Sciatic nerve (tissue), 2 donors: Measurements from ENCODE around the gene OVCA2. TPM values are rescaled to one million over a fixed set of nuclear protein-coding genes. Genes with fewer than 3 reads are reported as not detected.

Experiments used
- ATAC-seq: fragments of 200-7000 bp; cut with Tn5 transposase; one replicate; pipeline ENCODE4 v1.9.1; 2020; ENCODE audit warnings: mild to moderate bottlenecking, moderate library complexity
- DNase-seq: peaks from one replicate; pipeline ENCODE4 v3.0.0-alpha.2; 2020; ENCODE audit warnings: low spot score
- intact Hi-C: fragments of 100-400 bp; cut with DNase I; formaldehyde crosslinking; loops from one replicate; pipeline ENCODE4 v1.14.2; 2022
- total RNA-seq: library from RNA; stranded (reverse); fragmentation: NEBNext Ultra II Directional; extraction: Animal tissue kit (Norgen Biotek cat#: 25700); gene quantifications from one replicate; pipeline ENCODE4 v1.2.1, GENCODE V29; 2021
- donor health status: DM: no; HTN: no; CAD: no.
- donor health status: DM: no; HTN: no; CAD: no.

OVCA2 gene
- total RNA-seq, 1 donor from 2014 or later: 12.9 TPM

GRCh38 chr17:2028234-2028614 lies 13.6 kb upstream of the OVCA2 start:
- DNase-seq (no peak), ATAC-seq (no peak)
- intact Hi-C loops: loop anchor here (10.0 kb wide), 1 partner anchor 123 kb away; no protein-coding TSS in a partner anchor

DNA sequence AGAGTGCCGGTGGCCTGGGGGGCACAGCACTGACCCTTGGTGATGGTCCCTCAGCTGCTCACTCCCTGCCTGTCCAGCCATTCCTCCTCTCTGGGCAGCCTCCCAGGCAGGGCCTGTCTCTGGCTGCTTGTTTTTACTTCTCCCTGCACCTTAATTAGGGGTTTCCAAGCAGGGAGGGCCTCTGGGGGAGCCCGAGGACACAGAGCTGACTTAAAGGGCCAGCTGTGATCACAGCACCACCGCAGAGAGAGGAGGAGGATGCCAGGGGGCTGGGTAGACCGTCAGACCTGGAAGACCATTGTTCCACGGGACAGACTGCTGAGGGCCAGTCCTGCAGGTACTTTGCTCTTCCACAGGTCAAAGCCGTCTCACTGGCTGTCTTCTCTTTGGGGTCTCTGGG lies 13.1 kb upstream of the OVCA2 start:
- intact Hi-C loops: loop anchor here (10.0 kb wide), 1 partner anchor 124 kb away; no protein-coding TSS in a partner anchor
- ATAC-seq (no peak), DNase-seq (no peak)

DNA sequence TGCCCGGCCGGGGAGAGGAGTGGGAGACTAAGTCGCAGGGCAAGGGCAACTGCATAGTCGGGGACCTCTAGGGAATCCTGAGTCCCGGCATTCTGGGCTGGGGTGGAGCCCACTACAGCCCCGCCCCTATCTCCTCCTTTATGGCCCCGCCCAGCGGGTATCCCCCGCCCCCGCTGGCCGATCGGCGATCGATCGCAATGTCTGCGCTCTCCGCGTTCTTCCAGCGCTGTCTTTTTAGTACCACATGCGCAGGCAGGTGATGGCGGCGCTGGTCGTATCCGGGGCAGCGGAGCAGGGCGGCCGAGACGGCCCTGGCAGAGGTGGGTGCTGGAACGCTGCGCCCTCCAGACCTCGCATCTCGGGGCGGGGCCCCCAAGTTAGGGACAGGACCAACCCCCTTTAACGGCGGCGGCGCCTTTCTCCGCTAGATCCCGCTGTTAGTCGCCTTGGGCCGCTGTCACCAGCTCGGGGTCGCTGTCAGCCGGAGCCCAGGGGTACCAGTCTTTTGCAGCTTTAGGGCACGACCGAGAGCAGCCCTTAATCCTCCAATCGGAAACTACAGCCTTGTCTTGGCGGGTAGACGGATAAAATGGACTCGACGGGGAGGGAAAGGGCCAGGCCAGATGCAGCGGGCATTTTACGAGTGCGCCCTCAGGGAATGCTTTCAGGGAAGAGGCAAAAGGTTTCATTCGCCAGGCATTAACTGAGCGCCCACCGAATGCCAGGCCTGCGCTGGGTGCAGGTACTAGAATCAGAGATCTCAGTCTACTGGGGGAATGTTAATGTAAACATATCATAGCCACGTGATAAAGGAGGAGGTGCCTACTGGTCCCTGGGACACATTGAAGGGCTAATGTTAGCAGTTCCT lies 11.7 kb upstream of the OVCA2 start, which contains the start of gene DPH1:
Gene DPH1 (plus strand): TSS at position 243 of the 868 bp plus-strand sequence. CDS start 17 bp downstream, at position 260.
- intact Hi-C loops: loop anchor here (10.0 kb wide), 1 partner anchor 125 kb away; no protein-coding TSS in a partner anchor
- peak; percentile 93 for ATAC-seq
- peak; percentile 95 for DNase-seq

DNA sequence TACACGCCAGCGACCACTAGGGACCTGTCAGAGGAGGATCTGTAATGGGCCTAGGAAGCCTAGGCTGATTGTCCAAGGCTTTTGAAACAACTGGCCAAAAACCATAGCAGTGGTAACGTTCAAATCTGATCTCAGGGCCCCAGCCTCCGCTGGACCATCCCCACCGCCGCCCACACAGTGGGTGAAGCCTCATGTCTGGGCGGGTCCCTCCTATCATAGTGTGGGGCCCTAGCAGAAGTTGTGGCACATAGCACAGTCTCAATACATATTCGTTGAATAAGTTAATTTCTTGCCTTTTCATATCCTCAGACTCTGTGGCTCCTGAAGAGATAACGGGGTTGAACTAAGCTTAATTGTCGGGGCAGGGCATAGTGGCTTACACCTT lies 11.1 kb upstream of the OVCA2 start:
- intact Hi-C loops: no loop called here
- ATAC-seq (no peak), DNase-seq (no peak)

- intact Hi-C loops: no loop called here
- DNase-seq (no peak), ATAC-seq (no peak)
These were observed 8.7 kb upstream of the OVCA2 start for GRCh38 chr17:2033153-2033552.

DNA sequence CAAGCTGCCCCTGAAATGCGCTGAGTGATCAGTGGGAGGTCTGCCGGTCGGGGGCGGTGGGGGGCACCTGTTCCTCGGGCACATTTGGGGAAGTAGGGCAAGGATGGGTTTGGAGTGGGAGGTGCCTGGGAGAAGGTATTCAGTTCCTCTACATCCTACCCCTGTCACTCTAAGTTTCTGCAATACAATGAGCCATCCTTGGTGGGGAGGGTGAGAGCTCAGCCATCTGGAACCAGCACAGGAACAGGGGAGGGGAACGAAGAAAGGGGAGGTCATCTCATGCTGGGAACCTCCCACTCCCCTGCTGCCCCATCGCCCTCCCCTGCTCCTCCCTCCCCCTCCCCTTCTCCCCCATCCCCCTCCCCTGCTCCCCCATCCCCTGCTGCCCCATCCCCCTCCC lies 7.7 kb upstream of the OVCA2 start:
- DNase-seq (no peak), ATAC-seq (no peak)
- intact Hi-C loops: no loop called here

GRCh38 chr17:2034806-2035540 lies 6.8 kb upstream of the OVCA2 start:
- DNase-seq (no peak), ATAC-seq (no peak)
- intact Hi-C loops: no loop called here

DNA sequence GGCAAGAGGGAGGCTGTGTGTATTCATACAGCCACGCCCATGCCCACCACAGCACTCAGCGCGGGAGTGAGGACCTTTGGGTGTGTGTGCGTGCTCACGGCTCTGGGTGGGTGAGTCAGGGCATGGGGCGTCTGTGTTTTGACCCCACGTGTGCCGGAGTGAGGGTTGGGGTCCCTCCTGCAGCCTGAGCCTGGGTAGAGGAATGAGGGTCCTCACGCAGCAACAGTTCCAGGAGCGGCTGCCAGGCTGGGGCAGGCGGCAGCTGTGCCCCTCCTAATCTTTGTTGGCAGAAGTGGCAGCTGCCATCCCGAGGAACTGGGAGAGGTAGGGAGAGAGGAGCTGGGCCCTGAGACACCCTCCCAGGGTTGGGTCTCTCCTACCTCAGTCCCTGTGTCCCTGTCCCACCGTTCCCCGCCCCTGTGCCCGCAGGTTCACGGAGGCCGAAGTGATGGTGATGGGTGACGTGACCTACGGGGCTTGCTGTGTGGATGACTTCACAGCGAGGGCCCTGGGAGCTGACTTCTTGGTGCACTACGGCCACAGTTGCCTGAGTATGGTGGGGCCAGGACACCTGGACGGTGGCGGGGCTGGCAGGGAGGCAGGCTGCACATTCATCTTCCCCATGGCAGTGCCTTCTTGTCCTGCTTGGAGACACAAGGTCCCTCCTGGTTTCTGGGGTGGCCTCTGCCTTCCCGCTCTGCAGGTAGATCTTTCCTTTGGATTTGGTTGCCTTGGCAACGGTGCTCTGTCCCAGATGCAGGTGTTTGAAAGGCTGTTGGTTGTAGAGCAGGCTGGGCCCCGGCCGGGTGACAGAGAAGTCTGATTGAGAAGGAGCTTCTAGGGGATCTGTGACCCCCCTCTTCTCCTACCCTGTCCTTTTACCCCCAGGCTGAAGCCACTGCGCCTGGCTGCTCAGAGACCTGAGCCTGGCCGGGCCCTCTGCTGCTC lies 6.0 kb upstream of the OVCA2 start:
- ATAC-seq: no peak
- intact Hi-C loops: no loop called here
- no peak for DNase-seq

DNA sequence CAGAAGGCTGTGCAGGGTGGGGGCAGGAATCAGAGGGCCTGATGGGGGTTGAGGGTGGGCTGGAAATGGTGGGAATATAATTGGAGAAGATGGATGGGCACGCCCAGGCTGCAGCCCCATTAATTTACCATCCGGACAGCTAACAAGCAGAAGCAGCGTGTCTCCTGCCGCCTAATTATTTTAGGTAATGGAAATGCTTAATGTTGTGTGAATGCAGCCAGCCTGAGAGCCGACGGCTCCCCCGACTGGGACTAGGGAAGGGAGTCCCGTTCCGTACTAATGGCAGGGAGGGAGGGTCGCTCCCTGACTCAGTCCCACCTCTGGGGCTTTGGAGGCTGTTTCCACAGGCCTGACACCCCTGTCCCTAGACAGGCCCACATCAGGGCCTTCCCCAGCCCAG lies 4.7 kb upstream of the OVCA2 start:
- DNase-seq: no peak
- intact Hi-C loops: no loop called here
- no peak for ATAC-seq

- ATAC-seq (no peak), DNase-seq (no peak)
- intact Hi-C loops: loop anchor here (10.0 kb wide), 1 partner anchor 126 kb away; no protein-coding TSS in a partner anchor
These were observed 1.5 kb upstream of the OVCA2 start for GRCh38 chr17:2040219-2040827.

- ATAC-seq (peak; percentile 15), DNase-seq (no peak)
- intact Hi-C loops: loop anchor here (10.0 kb wide), 1 partner anchor 126 kb away; no protein-coding TSS in a partner anchor
These were observed 771 bp upstream of the OVCA2 start for GRCh38 chr17:2040942-2041560.

GRCh38 chr17:2042390-2042847 lies 597 bp downstream of the OVCA2 start:
- ATAC-seq (no peak), DNase-seq (no peak)
- intact Hi-C loops: loop anchor here (10.0 kb wide), 1 partner anchor 128 kb away; no protein-coding TSS in a partner anchor

DNA sequence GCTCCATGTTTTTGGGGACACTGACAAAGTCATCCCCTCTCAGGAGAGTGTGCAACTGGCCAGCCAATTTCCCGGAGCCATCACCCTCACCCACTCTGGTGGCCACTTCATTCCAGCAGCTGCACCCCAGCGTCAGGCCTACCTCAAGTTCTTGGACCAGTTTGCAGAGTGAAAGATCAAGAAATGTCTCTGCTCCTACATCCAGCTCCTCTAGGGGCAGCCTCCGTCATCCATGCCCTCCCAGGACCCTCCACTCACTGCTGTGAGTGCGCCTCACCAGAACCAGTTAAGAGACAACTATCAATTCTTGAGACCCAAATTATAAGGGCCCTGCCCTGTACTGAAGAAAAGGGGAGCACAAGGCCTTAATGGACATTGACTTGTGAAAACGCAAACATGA lies 1.1 kb downstream of the OVCA2 start:
- intact Hi-C loops: loop anchor here (10.0 kb wide), 1 partner anchor 128 kb away; no protein-coding TSS in a partner anchor

DNA sequence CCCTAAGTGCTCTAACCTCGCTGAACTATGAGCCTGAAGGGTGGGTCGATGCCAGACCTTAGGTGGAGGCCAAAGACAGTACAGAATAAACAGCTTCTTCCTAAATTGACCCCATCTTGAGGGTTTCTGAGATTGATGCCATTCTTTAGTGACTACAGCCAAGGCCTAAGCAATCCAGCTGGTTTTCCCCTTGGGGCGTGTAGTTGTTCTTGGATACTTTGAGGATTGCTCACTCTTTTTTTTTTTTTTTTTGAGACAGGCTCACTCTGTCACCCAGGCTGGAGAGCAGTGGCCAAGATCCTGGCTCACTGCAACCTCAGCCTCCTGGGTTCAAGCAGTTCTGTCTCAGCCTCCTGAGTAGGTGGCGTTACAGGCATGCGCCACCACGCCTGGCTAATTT lies 2.0 kb downstream of the OVCA2 start:
- intact Hi-C loops: loop anchor here (10.0 kb wide), 1 partner anchor 129 kb away; no protein-coding TSS in a partner anchor
- DNase-seq (no peak), ATAC-seq (no peak)

More for the DNA sequence above, 1.1 kb downstream of the OVCA2 start:
- no peak for DNase-seq
- ATAC-seq: peak; percentile 1

- DNase-seq: no peak
- intact Hi-C loops: loop anchor here (10.0 kb wide), 1 partner anchor 130 kb away; no protein-coding TSS in a partner anchor
These were observed 2.6 kb downstream of the OVCA2 start for GRCh38 chr17:2044263-2044894.

GRCh38 chr17:2047590-2047989 lies 5.8 kb downstream of the OVCA2 start:
- DNase-seq (no peak), ATAC-seq (no peak)
- intact Hi-C loops: loop anchor here (10.0 kb wide), 1 partner anchor 133 kb away; no protein-coding TSS in a partner anchor

More at GRCh38 chr17:2044263-2044894, 2.6 kb downstream of the OVCA2 start:
- ATAC-seq: no peak

GRCh38 chr17:2048805-2049204 lies 7.0 kb downstream of the OVCA2 start:
- no peak for DNase-seq
- intact Hi-C loops: loop anchor here (10.0 kb wide), 1 partner anchor 134 kb away; no protein-coding TSS in a partner anchor
- no peak for ATAC-seq
